Gastroesophageal sphincter (tissue), 4 donors: ENCODE measurements around the gene PCSK2. TPM values are rescaled to one million over a fixed set of nuclear protein-coding genes. Genes with fewer than 3 reads are reported as not detected.

Experiments
- ATAC-seq: fragments of 150-250 bp; one replicate; pipeline ENCODE4 v1.9.1; 2016; ENCODE audit warnings: mild to moderate bottlenecking, moderate library complexity
- H3K27ac ChIP-seq, 4 donors: fragments of 200-600 bp; sonication (generic) in 3 of 4; 1 replicate in 3 of 4; 2 replicates in 1 of 4; pipeline ENCODE4 v1.5.1; 2016 to 2019
- H3K27me3 ChIP-seq: fragments of 200-600 bp; sonication (generic); one replicate; pipeline ENCODE4 v1.5.1; 2019
- H3K36me3 ChIP-seq, 2 donors: fragments of 200-600 bp; sonication (generic); one replicate each; pipeline ENCODE4 v1.5.1; 2019; ENCODE audit warnings: control low read depth in 1 of 2
- H3K4me1 ChIP-seq, 3 donors: fragments of 200-600 bp; sonication (generic); 1 replicate in 2 of 3; 2 replicates in 1 of 3; pipeline ENCODE4 v1.5.1; 2016 to 2019; ENCODE audit warnings: control low read depth in 2 of 3
- H3K4me3 ChIP-seq, 2 donors: fragments of 200-600 bp; sonication (generic); one replicate each; pipeline ENCODE4 v1.5.1; 2019; ENCODE audit warnings: mild to moderate bottlenecking in 1 of 2, moderate library complexity in 1 of 2
- H3K9me3 ChIP-seq, 3 donors: fragments of 200-600 bp; sonication (generic); one replicate each; pipeline ENCODE4 v1.5.1; 2017 to 2019; ENCODE audit warnings: control low read depth in 2 of 3
- CTCF ChIP-seq, 4 experiments: fragments of 200-600 bp in 2 of 4; fragments of 450-650 bp in 2 of 4; sonication (generic) in 1 of 4; IDR thresholded peaks; one replicate each; pipeline ENCODE4 v1.5.1; 2017 to 2019; ENCODE audit warnings: antibody characterized with exemption in 4 of 4, mild to moderate bottlenecking in 2 of 4, moderate library complexity in 2 of 4
- EP300 ChIP-seq: sonication (generic); formaldehyde crosslinking; IDR thresholded peaks from one replicate; pipeline ENCODE4 v1.6.1; 2017; ENCODE audit warnings: antibody characterized with exemption, mild to moderate bottlenecking
- POLR2A ChIP-seq, 2 donors: fragments of 450-650 bp; IDR thresholded peaks; one replicate each; pipeline ENCODE4 v1.6.1; 2017; ENCODE audit warnings: antibody characterized with exemption in 2 of 2, mild to moderate bottlenecking in 2 of 2, moderate library complexity in 1 of 2
- POLR2AphosphoS5 ChIP-seq: sonication (generic); formaldehyde crosslinking; IDR thresholded peaks from one replicate; pipeline ENCODE4 v1.6.1; 2017; ENCODE audit warnings: antibody characterized with exemption
- WGBS, 2 donors: methylation state at CpG; one replicate each; pipeline ENCODE4 v1.1.5; 2018; ENCODE audit warnings: low coverage in 1 of 2; 5-methylcytosine and 5-hydroxymethylcytosine counted together
- total RNA-seq, 4 donors: library from RNA; depleted of rRNA; stranded (reverse); fragments of >200 nt; gene quantifications; one replicate each; pipeline ENCODE4 v1.1.0, GENCODE V29; 2016

The PCSK2 gene
- total RNA-seq, 4 donors from 2014 or later, result 1.6 to 8.5 (median 4.5) TPM

GRCh38 chr20:17282501-17282900 is 55.7 kb downstream of the PCSK2 start:
- ATAC-seq, result no peak
- 48 to 73% methylated on average over 3 of the region's 3 CpGs for WGBS, 2 donors
- H3K4me1 ChIP-seq, result no peaks in the 10 kb centered on the region

GRCh38 chr20:17287503-17287902 is 60.7 kb downstream of the PCSK2 start:
- H3K4me3 ChIP-seq, result no peak overlapping the region
- H3K27ac ChIP-seq, result no peak overlapping the region
- peaks cover 3% of the 10 kb centered on the region for H3K27me3 ChIP-seq
- 90% methylated on average over 1 of the region's 2 CpGs; no CpG with 5 or more reads in 1 of the 2 donors for WGBS, 2 donors
- no peaks in the 10 kb centered on the region for H3K9me3 ChIP-seq
- no peak for ATAC-seq
- no peaks in the 10 kb centered on the region for H3K4me1 ChIP-seq
- H3K36me3 ChIP-seq, result no peaks in the 10 kb centered on the region
- TF ChIP-seq EP300 (no peak), CTCF (IDR thresholded peaks at IDR 0.05) (no peak), POLR2AphosphoS5 (no peak), POLR2A (IDR thresholded peaks at IDR 0.05) (no peak)

More at GRCh38 chr20:17282501-17282900, 55.7 kb downstream of the PCSK2 start:
- no peak overlapping the region for H3K27ac ChIP-seq
- peaks cover 3% of the 10 kb centered on the region for H3K27me3 ChIP-seq
- no peaks in the 10 kb centered on the region for H3K36me3 ChIP-seq
- TF ChIP-seq POLR2AphosphoS5 (no peak), POLR2A (IDR thresholded peaks at IDR 0.05) (no peak), CTCF (IDR thresholded peaks at IDR 0.05) (no peak), EP300 (no peak)
- no peak overlapping the region for H3K4me3 ChIP-seq
- no peaks in the 10 kb centered on the region for H3K9me3 ChIP-seq

- no peaks in the 10 kb centered on the region for H3K4me1 ChIP-seq
- ATAC-seq, result no peak
- TF ChIP-seq POLR2AphosphoS5, result no peak
- TF ChIP-seq POLR2A (IDR thresholded peaks at IDR 0.05), result no peak
- no peak overlapping the region for H3K4me3 ChIP-seq
- peaks cover 3% of the 10 kb centered on the region for H3K27me3 ChIP-seq
- WGBS, 2 donors, result 100% methylated on average over 1 of the region's 3 CpGs
- no peaks in the 10 kb centered on the region for H3K36me3 ChIP-seq
- no peak overlapping the region for H3K27ac ChIP-seq
- H3K9me3 ChIP-seq, result no peaks in the 10 kb centered on the region
Observed at GRCh38 chr20:17287998-17288397, 61.2 kb downstream of the PCSK2 start.

DNA sequence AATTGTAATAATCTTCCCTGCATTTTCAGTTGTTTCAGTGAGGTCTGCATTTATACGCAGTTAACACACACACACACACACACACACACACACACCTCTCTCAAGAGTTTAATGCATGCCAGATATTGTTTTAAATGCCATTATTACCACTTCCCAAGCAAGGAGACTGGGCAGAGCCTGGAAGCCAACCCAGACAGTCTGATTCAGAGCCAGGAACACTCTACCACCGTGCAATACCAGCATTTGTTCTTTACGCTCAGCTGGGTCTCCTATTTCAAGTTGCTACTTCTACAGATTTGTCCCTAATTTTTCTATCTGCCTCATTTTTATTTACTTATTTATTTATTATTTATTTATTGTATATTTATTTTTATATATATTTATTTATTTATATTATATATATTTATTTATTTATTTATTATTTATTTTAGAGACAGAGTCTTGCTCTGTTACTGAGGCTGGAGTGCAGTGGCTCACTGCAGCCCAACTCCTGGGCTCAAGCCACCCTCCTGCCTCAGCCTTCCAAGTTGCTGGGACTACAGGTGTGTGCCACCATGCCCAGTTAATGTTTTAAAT is 68.4 kb downstream of the PCSK2 start:
- Histone ChIP-seq H3K9me3 (no peaks in the 10 kb centered on the region), H3K4me3 (no peak overlapping the region), H3K27ac (no peak overlapping the region), H3K36me3 (no peaks in the 10 kb centered on the region), H3K4me1 (no peaks in the 10 kb centered on the region), H3K27me3 (no peaks in the 10 kb centered on the region)
- WGBS, 2 donors, result 78 to 79% methylated on average over 3 of the region's 3 CpGs
- no peak for ATAC-seq
- TF ChIP-seq POLR2A (IDR thresholded peaks at IDR 0.05) (no peak), CTCF (IDR thresholded peaks at IDR 0.05) (no peak), EP300 (no peak)

DNA sequence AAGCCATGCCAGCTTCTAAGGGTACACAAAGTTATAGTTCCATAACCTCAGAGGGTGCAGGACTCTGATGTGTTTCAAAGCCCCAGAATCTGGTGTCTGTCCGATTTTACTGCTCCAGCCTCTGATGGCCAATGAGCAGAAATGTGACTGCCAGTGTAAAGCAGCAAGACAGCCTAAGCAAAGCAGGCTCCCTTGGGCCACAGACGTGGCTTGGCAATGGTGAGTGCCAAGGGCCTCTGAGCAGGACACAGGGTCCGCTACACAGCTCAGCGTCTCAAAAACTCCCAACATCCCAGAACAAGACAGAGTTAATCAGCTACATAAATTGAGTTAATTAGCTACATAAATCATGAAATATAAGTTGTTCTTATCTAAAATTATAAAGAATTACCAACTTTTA is 69.2 kb downstream of the PCSK2 start:
- 77 to 80% methylated on average over 1 to 2 of the region's 4 CpGs for WGBS, 2 donors
- H3K4me1 ChIP-seq, result no peaks in the 10 kb centered on the region
- no peak for ATAC-seq
- H3K36me3 ChIP-seq, result no peaks in the 10 kb centered on the region
- no peak overlapping the region for H3K27ac ChIP-seq
- TF ChIP-seq POLR2A (IDR thresholded peaks at IDR 0.05), result no peak
- no peak for TF ChIP-seq CTCF (IDR thresholded peaks at IDR 0.05)
- no peak for TF ChIP-seq EP300
- no peak for TF ChIP-seq POLR2AphosphoS5
- H3K9me3 ChIP-seq, result no peaks in the 10 kb centered on the region
- no peaks in the 10 kb centered on the region for H3K27me3 ChIP-seq
- no peak overlapping the region for H3K4me3 ChIP-seq
